ENCODE measurements around the gene ERN2. TPM values are rescaled to one million over a fixed set of nuclear protein-coding genes. Genes with fewer than 3 reads are reported as not detected.

Gene ERN2
- total and polyA plus RNA-seq, 2 of the 13 experiments (the other 11 are each of a cell fraction or from before 2014, with no cell fraction given), result 2.2 to 3.5 TPM

- TF ChIP-seq PAX8 (CRISPR knock-in tag; IDR thresholded peaks at IDR 0.05; ENCODE audit: borderline replicate concordance), result no peak
- TF ChIP-seq POLR2AphosphoS5 (IDR thresholded peaks at IDR 0.05; ENCODE audit: low read depth, low read length), result no peak
- no peak for TF ChIP-seq GRHL1 (CRISPR knock-in tag; conservative IDR thresholded peaks at IDR 0.05)
- TF ChIP-seq MYC (CRISPR knock-in tag; IDR thresholded peaks at IDR 0.05; ENCODE audit: borderline replicate concordance), result no peak
- no peak for TF ChIP-seq HMG20A (CRISPR knock-in tag; IDR thresholded peaks at IDR 0.05; ENCODE audit: borderline replicate concordance)
- no peak for TF ChIP-seq IKZF5 (CRISPR knock-in tag; IDR thresholded peaks at IDR 0.05)
- TF ChIP-seq ZMYM3 (CRISPR knock-in tag; IDR thresholded peaks at IDR 0.05), result no peak
- TF ChIP-seq MBNL3 (CRISPR knock-in tag; conservative IDR thresholded peaks at IDR 0.05), result no peak
- TF ChIP-seq, protein P1, sequence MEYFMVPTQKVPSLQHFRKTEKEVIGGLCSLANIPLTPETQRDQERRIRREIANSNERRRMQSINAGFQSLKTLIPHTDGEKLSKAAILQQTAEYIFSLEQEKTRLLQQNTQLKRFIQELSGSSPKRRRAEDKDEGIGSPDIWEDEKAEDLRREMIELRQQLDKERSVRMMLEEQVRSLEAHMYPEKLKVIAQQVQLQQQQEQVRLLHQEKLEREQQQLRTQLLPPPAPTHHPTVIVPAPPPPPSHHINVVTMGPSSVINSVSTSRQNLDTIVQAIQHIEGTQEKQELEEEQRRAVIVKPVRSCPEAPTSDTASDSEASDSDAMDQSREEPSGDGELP (IDR thresholded peaks at IDR 0.05; ENCODE audit: borderline replicate concordance, low read depth), result no peak
- no peak for TF ChIP-seq ZNF292 (CRISPR knock-in tag; IDR thresholded peaks at IDR 0.05; ENCODE audit: borderline replicate concordance, low read depth)
- no peak for TF ChIP-seq GABPB1 (CRISPR knock-in tag; IDR thresholded peaks at IDR 0.05)
- no peak for TF ChIP-seq FOXK1 (CRISPR knock-in tag; IDR thresholded peaks at IDR 0.05; ENCODE audit: borderline replicate concordance, low read depth)
- TF ChIP-seq ZNF367 (CRISPR knock-in tag; IDR thresholded peaks at IDR 0.05; ENCODE audit: borderline replicate concordance), result no peak
- TF ChIP-seq, protein P2, sequence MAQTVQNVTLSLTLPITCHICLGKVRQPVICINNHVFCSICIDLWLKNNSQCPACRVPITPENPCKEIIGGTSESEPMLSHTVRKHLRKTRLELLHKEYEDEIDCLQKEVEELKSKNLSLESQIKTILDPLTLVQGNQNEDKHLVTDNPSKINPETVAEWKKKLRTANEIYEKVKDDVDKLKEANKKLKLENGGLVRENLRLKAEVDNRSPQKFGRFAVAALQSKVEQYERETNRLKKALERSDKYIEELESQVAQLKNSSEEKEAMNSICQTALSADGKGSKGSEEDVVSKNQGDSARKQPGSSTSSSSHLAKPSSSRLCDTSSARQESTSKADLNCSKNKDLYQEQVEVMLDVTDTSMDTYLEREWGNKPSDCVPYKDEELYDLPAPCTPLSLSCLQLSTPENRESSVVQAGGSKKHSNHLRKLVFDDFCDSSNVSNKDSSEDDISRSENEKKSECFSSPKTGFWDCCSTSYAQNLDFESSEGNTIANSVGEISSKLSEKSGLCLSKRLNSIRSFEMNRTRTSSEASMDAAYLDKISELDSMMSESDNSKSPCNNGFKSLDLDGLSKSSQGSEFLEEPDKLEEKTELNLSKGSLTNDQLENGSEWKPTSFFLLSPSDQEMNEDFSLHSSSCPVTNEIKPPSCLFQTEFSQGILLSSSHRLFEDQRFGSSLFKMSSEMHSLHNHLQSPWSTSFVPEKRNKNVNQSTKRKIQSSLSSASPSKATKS (CRISPR knock-in tag; IDR thresholded peaks at IDR 0.05), result no peak
- no peak for TF ChIP-seq ZFYVE20 (CRISPR knock-in tag; IDR thresholded peaks at IDR 0.05; ENCODE audit: borderline replicate concordance, low read depth)
- TF ChIP-seq MTA1 (CRISPR knock-in tag; IDR thresholded peaks at IDR 0.05; ENCODE audit: borderline replicate concordance), result no peak
- TF ChIP-seq SP5 (CRISPR knock-in tag; IDR thresholded peaks at IDR 0.05; ENCODE audit: borderline replicate concordance, low read depth), result no peak
- no peak for TF ChIP-seq ZNF652 (CRISPR knock-in tag; IDR thresholded peaks at IDR 0.05; ENCODE audit: borderline replicate concordance, low read depth)
- no peak for TF ChIP-seq ZBED4 (CRISPR knock-in tag; IDR thresholded peaks at IDR 0.05; ENCODE audit: borderline replicate concordance)
Observed at GRCh38 chr16:23739516-23739915, 26.5 kb upstream of the ERN2 start (continued).

Measured in HepG2 (cell line).